Measurements from ENCODE around the gene GRM5. TPM values are rescaled to one million over a fixed set of nuclear protein-coding genes. Genes with fewer than 3 reads are reported as not detected.
A peak's percentile ranks its signal among the peaks of the same experiment; 100 is the strongest.

GRM5 gene
- total and polyA plus RNA-seq, 2 experiments from 2014 or later, result 0.27 TPM; not detected in 1

DNA sequence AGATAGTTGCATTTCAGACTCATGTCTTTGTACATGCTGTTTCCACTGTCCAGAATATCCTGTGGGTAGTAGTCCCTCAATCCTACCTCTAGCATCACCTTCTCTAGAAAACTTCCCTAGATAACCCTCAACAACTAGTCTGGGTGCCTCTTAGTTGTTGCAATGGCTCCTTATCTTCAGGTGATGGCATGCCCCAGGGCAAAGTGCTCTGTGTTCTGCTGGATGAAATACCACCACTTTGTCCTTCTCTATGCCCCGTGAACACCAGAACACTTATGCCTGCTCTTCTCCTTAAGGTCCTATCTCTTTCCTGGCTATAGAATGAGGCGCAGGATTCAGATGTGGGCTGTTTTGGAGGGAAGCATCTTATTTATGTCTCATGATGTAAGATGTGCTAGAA lies 569.9 kb downstream of the GRM5 start:
- no peaks in the 10 kb centered on the region for H3K9me2 ChIP-seq (replicated peaks; ENCODE audit: insufficient read depth)
- no peaks in the 10 kb centered on the region for H3K79me2 ChIP-seq
- H4K20me1 ChIP-seq (ENCODE audit: insufficient read depth, poor library complexity, severe bottlenecking), result no peaks in the 10 kb centered on the region
- peak overlapping the region; percentile 45 for H3K4me2 ChIP-seq
- no peak overlapping the region for H3K4me3 ChIP-seq
- H3K27ac ChIP-seq, result no peak overlapping the region
- H3K27me3 ChIP-seq, result no peaks in the 10 kb centered on the region
- no peaks in the 10 kb centered on the region for H3K9me3 ChIP-seq (ENCODE audit: low read depth)
- H2AFZ ChIP-seq, result no peak overlapping the region
- TF ChIP-seq, protein P1, sequence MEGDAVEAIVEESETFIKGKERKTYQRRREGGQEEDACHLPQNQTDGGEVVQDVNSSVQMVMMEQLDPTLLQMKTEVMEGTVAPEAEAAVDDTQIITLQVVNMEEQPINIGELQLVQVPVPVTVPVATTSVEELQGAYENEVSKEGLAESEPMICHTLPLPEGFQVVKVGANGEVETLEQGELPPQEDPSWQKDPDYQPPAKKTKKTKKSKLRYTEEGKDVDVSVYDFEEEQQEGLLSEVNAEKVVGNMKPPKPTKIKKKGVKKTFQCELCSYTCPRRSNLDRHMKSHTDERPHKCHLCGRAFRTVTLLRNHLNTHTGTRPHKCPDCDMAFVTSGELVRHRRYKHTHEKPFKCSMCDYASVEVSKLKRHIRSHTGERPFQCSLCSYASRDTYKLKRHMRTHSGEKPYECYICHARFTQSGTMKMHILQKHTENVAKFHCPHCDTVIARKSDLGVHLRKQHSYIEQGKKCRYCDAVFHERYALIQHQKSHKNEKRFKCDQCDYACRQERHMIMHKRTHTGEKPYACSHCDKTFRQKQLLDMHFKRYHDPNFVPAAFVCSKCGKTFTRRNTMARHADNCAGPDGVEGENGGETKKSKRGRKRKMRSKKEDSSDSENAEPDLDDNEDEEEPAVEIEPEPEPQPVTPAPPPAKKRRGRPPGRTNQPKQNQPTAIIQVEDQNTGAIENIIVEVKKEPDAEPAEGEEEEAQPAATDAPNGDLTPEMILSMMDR (IDR thresholded peaks at IDR 0.05; ENCODE audit: poor library complexity), result no peak
- TF ChIP-seq EZH2phosphoT487 (IDR thresholded peaks at IDR 0.05; ENCODE audit: low read depth, severe bottlenecking, unreplicated experiment) (no peak), EZH2 (IDR thresholded peaks at IDR 0.05; ENCODE audit: borderline replicate concordance) (no peak)
- no peaks in the 10 kb centered on the region for H3K4me1 ChIP-seq (ENCODE audit: insufficient read depth)
- DNase-seq (ENCODE audit: low spot score), result no peak
- WGBS (ENCODE audit: low lambda C conversion rate, missing lambda C conversion rate), result 91% methylated on average over 2 of the region's 2 CpGs
- H3K36me3 ChIP-seq (replicated peaks; ENCODE audit: insufficient read depth, low read depth), result no peaks in the 10 kb centered on the region

DNA sequence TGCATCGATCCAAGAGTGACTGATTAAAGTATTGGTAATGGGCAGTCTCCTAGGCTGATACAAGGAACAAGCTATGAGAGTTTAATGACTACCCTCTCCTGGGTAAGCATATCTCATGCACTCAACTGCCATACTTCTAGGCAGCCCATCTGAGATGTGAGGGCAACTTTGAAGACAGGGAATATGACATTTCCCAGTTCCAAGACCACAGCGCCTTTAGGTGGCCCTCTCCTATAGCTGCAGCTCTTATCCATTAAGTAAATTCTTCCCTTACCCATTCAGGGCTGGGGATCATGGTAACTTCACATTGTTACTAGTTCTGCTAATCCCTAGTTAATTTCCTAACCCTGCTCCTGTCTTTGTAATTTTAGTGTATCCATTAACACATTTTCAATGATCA lies 570.9 kb downstream of the GRM5 start:
- H3K4me1 ChIP-seq (ENCODE audit: insufficient read depth), result no peaks in the 10 kb centered on the region
- H2AFZ ChIP-seq, result no peak overlapping the region
- H3K36me3 ChIP-seq (replicated peaks; ENCODE audit: insufficient read depth, low read depth), result no peaks in the 10 kb centered on the region
- no peak for DNase-seq (ENCODE audit: low spot score)
- no peak overlapping the region for H3K4me3 ChIP-seq
- H3K27ac ChIP-seq, result no peak overlapping the region
- no peaks in the 10 kb centered on the region for H3K9me3 ChIP-seq (ENCODE audit: low read depth)
- 92% methylated on average over 2 of the region's 2 CpGs for WGBS (ENCODE audit: low lambda C conversion rate, missing lambda C conversion rate)
- no peaks in the 10 kb centered on the region for H3K9me2 ChIP-seq (replicated peaks; ENCODE audit: insufficient read depth)
- TF ChIP-seq EZH2phosphoT487 (IDR thresholded peaks at IDR 0.05; ENCODE audit: low read depth, severe bottlenecking, unreplicated experiment) (no peak), EZH2 (IDR thresholded peaks at IDR 0.05; ENCODE audit: borderline replicate concordance) (no peak)
- TF ChIP-seq, protein P1 (IDR thresholded peaks at IDR 0.05; ENCODE audit: poor library complexity), result no peak
- no peaks in the 10 kb centered on the region for H3K27me3 ChIP-seq
- no peaks in the 10 kb centered on the region for H4K20me1 ChIP-seq (ENCODE audit: insufficient read depth, poor library complexity, severe bottlenecking)
- no peaks in the 10 kb centered on the region for H3K79me2 ChIP-seq
- H3K4me2 ChIP-seq, result no peak overlapping the region

DNA sequence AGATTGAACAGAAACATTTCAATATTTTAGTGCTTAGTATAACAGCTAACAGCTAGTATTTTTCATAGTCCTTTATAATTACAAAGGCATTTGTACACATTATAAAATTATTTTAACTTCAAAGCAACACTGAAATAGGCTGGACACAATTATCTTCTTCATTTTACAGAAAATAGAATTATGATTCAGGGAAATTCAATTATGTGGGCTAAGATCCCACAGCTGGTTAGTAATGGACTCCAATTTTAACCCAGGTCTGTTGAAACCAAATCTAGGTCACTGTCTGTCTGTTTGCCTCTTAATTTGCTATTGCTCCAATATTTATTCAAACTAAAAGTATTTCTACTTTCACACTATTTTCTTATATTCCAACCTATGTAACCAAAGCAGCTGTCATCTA lies 574.1 kb downstream of the GRM5 start:
- Histone ChIP-seq H3K79me2 (no peaks in the 10 kb centered on the region), H3K9me3 (ENCODE audit: low read depth) (no peaks in the 10 kb centered on the region), H3K9me2 (replicated peaks; ENCODE audit: insufficient read depth) (no peaks in the 10 kb centered on the region), H3K36me3 (replicated peaks; ENCODE audit: insufficient read depth, low read depth) (no peaks in the 10 kb centered on the region), H3K4me2 (no peak overlapping the region), H2AFZ (no peak overlapping the region), H3K4me1 (ENCODE audit: insufficient read depth) (no peaks in the 10 kb centered on the region), H3K4me3 (no peak overlapping the region), H3K27ac (no peak overlapping the region), H4K20me1 (ENCODE audit: insufficient read depth, poor library complexity, severe bottlenecking) (no peaks in the 10 kb centered on the region), H3K27me3 (no peaks in the 10 kb centered on the region)
- DNase-seq (ENCODE audit: low spot score), result no peak
- TF ChIP-seq EZH2 (IDR thresholded peaks at IDR 0.05; ENCODE audit: borderline replicate concordance), result no peak
- TF ChIP-seq EZH2phosphoT487 (IDR thresholded peaks at IDR 0.05; ENCODE audit: low read depth, severe bottlenecking, unreplicated experiment), result no peak
- TF ChIP-seq, protein P1 (IDR thresholded peaks at IDR 0.05; ENCODE audit: poor library complexity), result no peak

DNA sequence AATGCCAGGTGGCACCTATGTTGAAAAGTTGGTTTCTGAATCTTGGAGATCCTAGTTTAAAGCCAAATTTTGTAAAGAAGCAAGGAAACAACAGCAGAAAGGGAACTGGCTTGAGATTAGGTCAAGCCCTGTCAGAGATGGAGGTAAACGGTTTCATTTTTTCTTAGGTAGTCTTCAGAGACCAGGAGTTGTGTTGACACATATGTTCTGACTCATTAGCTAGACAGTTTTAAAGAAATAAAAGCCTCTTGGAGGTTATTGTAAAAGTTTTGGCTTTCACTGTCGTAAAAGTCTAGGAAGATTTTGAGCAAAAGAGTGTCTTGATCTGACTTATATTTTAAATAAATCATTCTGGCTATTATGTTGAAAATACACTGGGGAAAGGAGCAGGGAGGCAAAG lies 576.8 kb downstream of the GRM5 start:
- no peak for DNase-seq (ENCODE audit: low spot score)
- Histone ChIP-seq H3K9me3 (ENCODE audit: low read depth) (no peaks in the 10 kb centered on the region), H3K79me2 (no peaks in the 10 kb centered on the region), H4K20me1 (ENCODE audit: insufficient read depth, poor library complexity, severe bottlenecking) (no peaks in the 10 kb centered on the region), H3K36me3 (replicated peaks; ENCODE audit: insufficient read depth, low read depth) (no peaks in the 10 kb centered on the region), H3K27ac (no peak overlapping the region), H3K9me2 (replicated peaks; ENCODE audit: insufficient read depth) (no peaks in the 10 kb centered on the region), H3K4me3 (no peak overlapping the region), H2AFZ (no peak overlapping the region), H3K4me1 (ENCODE audit: insufficient read depth) (no peaks in the 10 kb centered on the region), H3K27me3 (no peaks in the 10 kb centered on the region), H3K4me2 (no peak overlapping the region)
- 52% methylated on average over 2 of the region's 2 CpGs for WGBS (ENCODE audit: low lambda C conversion rate, missing lambda C conversion rate)
- TF ChIP-seq EZH2phosphoT487 (IDR thresholded peaks at IDR 0.05; ENCODE audit: low read depth, severe bottlenecking, unreplicated experiment), result no peak
- TF ChIP-seq EZH2 (IDR thresholded peaks at IDR 0.05; ENCODE audit: borderline replicate concordance), result no peak
- TF ChIP-seq, protein P1 (IDR thresholded peaks at IDR 0.05; ENCODE audit: poor library complexity), result no peak

Measured in hepatocyte (in vitro differentiated cells).